Stomach (tissue), 4 donors: ENCODE measurements around the gene KCNK1.

ENCODE experiments used
- POLR2A ChIP-seq, 4 donors: fragments of 450-650 bp; IDR thresholded peaks; one replicate each; pipeline ENCODE4 v1.6.1; 2016; ENCODE audit warnings: antibody characterized with exemption in 4 of 4, control low read depth in 2 of 4, mild to moderate bottlenecking in 1 of 4, moderate library complexity in 1 of 4
- POLR2AphosphoS5 ChIP-seq, 3 donors: sonication (generic); formaldehyde crosslinking; IDR thresholded peaks; one replicate each; pipeline ENCODE4 v1.6.1; 2016; ENCODE audit warnings: antibody characterized with exemption in 3 of 3
- TF ChIP-seq, protein P1 (sequence below), 7 experiments: fragments of 450-650 bp in 4 of 7; fragments of 200-600 bp in 3 of 7; sonication (generic) in 3 of 7; IDR thresholded peaks; one replicate each; pipeline ENCODE4 v1.5.1; 2016 to 2019; ENCODE audit warnings: antibody characterized with exemption in 7 of 7, control low read depth in 2 of 7, mild to moderate bottlenecking in 1 of 7

DNA sequence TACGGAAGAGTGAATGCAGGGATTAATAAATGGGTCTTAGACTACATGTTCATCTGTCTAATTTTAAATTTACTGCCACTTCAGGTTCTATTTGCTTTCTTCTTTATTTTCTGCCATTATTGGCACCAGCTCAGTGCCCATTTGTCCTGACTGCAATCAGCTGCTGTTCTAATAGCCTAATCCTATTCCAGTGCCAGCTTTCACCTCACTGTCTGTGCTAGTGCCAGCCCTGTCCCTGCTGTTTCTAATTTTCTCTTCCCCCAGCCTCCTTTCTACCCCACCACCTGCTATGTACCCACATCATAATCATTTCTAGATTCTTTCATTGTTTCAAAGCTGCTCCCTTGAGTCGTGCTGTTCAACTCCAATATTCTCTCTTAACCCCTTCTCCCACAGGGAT lies 86.4 kb downstream of the KCNK1 start:
- TF ChIP-seq POLR2A (IDR thresholded peaks at IDR 0.05) = no peak
- TF ChIP-seq, protein P1, sequence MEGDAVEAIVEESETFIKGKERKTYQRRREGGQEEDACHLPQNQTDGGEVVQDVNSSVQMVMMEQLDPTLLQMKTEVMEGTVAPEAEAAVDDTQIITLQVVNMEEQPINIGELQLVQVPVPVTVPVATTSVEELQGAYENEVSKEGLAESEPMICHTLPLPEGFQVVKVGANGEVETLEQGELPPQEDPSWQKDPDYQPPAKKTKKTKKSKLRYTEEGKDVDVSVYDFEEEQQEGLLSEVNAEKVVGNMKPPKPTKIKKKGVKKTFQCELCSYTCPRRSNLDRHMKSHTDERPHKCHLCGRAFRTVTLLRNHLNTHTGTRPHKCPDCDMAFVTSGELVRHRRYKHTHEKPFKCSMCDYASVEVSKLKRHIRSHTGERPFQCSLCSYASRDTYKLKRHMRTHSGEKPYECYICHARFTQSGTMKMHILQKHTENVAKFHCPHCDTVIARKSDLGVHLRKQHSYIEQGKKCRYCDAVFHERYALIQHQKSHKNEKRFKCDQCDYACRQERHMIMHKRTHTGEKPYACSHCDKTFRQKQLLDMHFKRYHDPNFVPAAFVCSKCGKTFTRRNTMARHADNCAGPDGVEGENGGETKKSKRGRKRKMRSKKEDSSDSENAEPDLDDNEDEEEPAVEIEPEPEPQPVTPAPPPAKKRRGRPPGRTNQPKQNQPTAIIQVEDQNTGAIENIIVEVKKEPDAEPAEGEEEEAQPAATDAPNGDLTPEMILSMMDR (IDR thresholded peaks at IDR 0.05) = no peak
- TF ChIP-seq POLR2AphosphoS5 (IDR thresholded peaks at IDR 0.05) = no peak
